CD8-positive, alpha-beta memory T cell (primary cell): ENCODE results near the gene BRPF1. TPM values are rescaled to one million over a fixed set of nuclear protein-coding genes. Genes with fewer than 3 reads are reported as not detected.

Experiments used
- CTCF ChIA-PET: fragments of 350-600 bp; sonication (Branson Sonifier 250); formaldehyde crosslinking; loops from one replicate; lab custom pipeline; 2021; ENCODE audit warnings: antibody characterized with exemption; lab: Charles Lee
- POLR2A ChIA-PET: fragments of 350-600 bp; sonication (Branson Sonifier 250); formaldehyde crosslinking; loops from one replicate; lab custom pipeline; 2021; ENCODE audit warnings: antibody characterized with exemption; lab: Charles Lee
- DNase-seq, 5 donors: peaks; one replicate each; pipeline versions ENCODE4 v3.0.0 to v3.0.0-alpha.2; 2020 to 2022; ENCODE audit warnings: mixed read lengths in 1 of 5
- H3K27ac ChIP-seq: one replicate; pipeline ENCODE4 v1.7.0; 2013; ENCODE audit warnings: low read depth, mild to moderate bottlenecking, low read length, moderate library complexity
- H3K27me3 ChIP-seq: 2 replicates; pipeline ENCODE4 v1.7.0; 2013; ENCODE audit warnings: low read length, mild to moderate bottlenecking; ENCODE audit not compliant: insufficient read depth, poor library complexity, severe bottlenecking
- H3K36me3 ChIP-seq: 2 replicates; pipeline ENCODE4 v1.7.0; 2013; ENCODE audit warnings: mild to moderate bottlenecking, low read length, moderate library complexity; ENCODE audit not compliant: insufficient read depth
- H3K4me1 ChIP-seq: 2 replicates; pipeline ENCODE4 v1.7.0; 2013; ENCODE audit warnings: mild to moderate bottlenecking, low read length, moderate library complexity; ENCODE audit not compliant: insufficient read depth
- H3K4me3 ChIP-seq: 2 replicates; pipeline ENCODE4 v1.7.0; 2013; ENCODE audit warnings: mild to moderate bottlenecking, low read length
- H3K9me3 ChIP-seq: 2 replicates; pipeline ENCODE4 v1.7.0; 2013; ENCODE audit warnings: mild to moderate bottlenecking, low read length
- H3K27ac Mint-ChIP-seq, 8 donors: one replicate each; pipeline ENCODE4 v1.8.0; 2020 to 2021; ENCODE audit warnings: mixed read lengths in 8 of 8, mild to moderate bottlenecking in 6 of 8, inconsistent platforms in 3 of 8, moderate library complexity in 3 of 8
- H3K27me3 Mint-ChIP-seq, 2 donors: one replicate each; pipeline ENCODE4 v1.8.0; 2020 to 2021; ENCODE audit warnings: mixed read lengths in 2 of 2, mild to moderate bottlenecking in 1 of 2, moderate library complexity in 1 of 2
- H3K36me3 Mint-ChIP-seq, 3 donors: one replicate each; pipeline ENCODE4 v1.8.0; 2020 to 2021; ENCODE audit warnings: mixed read lengths in 3 of 3, inconsistent platforms in 1 of 3, mild to moderate bottlenecking in 1 of 3
- H3K4me1 Mint-ChIP-seq, 3 donors: one replicate each; pipeline ENCODE4 v1.8.0; 2020 to 2021; ENCODE audit warnings: mixed read lengths in 3 of 3, inconsistent platforms in 1 of 3, mild to moderate bottlenecking in 1 of 3
- H3K4me3 Mint-ChIP-seq, 7 donors: one replicate each; pipeline ENCODE4 v1.8.0; 2020 to 2021; ENCODE audit warnings: mixed read lengths in 7 of 7, mild to moderate bottlenecking in 6 of 7, moderate library complexity in 4 of 7, inconsistent platforms in 2 of 7
- H3K9me3 Mint-ChIP-seq, 5 donors: one replicate each; pipeline ENCODE4 v1.8.0; 2020 to 2022; ENCODE audit warnings: mixed read lengths in 5 of 5, mild to moderate bottlenecking in 3 of 5, moderate library complexity in 2 of 5, inconsistent platforms in 1 of 5
- polyA plus RNA-seq: library from polyadenylated mRNA; unstranded; fragments of 300-500 nt; fragmentation: Illumina TruSeq; gene quantifications from one replicate; pipeline ENCODE4 v1.2.3, GENCODE V29; 2021
- total RNA-seq, 2 experiments: library from RNA; stranded (reverse); gene quantifications; one replicate each; pipeline ENCODE4 v1.2.3, GENCODE V29; 2021

BRPF1 gene
- total and polyA plus RNA-seq, 3 experiments from 2014 or later = 27.0 to 50.2 (median 46.8) TPM

- H3K27me3 ChIP-seq = peaks cover 9% of the 10 kb centered on the region
- peaks cover 5% of the 10 kb centered on the region for H3K4me1 ChIP-seq
- no peaks in the 10 kb centered on the region for H3K9me3 ChIP-seq
- peak within 1 kb of the TSS in 2 of 8 donors; percentile 6 to 15 for H3K27ac Mint-ChIP-seq
- H3K27me3 Mint-ChIP-seq = peaks cover 20 to 24% of the 10 kb centered on the region in 2 donors
- no peak within 1 kb of the TSS for H3K4me3 ChIP-seq
- CTCF ChIA-PET = no interaction called here
- peaks cover 7 to 26% (median 10%) of the 10 kb centered on the region in 3 donors for H3K4me1 Mint-ChIP-seq
- POLR2A ChIA-PET = interaction anchor here (0.6 kb wide), 1 partner anchor 292 kb away, joined by 3 read pairs; no protein-coding TSS in a partner anchor
- peak within 1 kb of the TSS in 6 of 7 donors; percentile 31 to 80 (median 62) for H3K4me3 Mint-ChIP-seq
- H3K27ac ChIP-seq = no peak within 1 kb of the TSS
- H3K9me3 Mint-ChIP-seq = no peaks in the 10 kb centered on the region
- H3K36me3 Mint-ChIP-seq = peaks cover 9 to 38% (median 15%) of the 10 kb centered on the region in 3 donors
- H3K36me3 ChIP-seq = no peaks in the 10 kb centered on the region
- DNase-seq = no peak
These were observed 27.7 kb upstream of the BRPF1 start, which contains the start of gene CPNE9 for GRCh38 chr3:9703736-9704346. CPNE9 (plus strand) TSS chr3:9703833; CDS start chr3:9703997, 164 bp downstream.

DNA sequence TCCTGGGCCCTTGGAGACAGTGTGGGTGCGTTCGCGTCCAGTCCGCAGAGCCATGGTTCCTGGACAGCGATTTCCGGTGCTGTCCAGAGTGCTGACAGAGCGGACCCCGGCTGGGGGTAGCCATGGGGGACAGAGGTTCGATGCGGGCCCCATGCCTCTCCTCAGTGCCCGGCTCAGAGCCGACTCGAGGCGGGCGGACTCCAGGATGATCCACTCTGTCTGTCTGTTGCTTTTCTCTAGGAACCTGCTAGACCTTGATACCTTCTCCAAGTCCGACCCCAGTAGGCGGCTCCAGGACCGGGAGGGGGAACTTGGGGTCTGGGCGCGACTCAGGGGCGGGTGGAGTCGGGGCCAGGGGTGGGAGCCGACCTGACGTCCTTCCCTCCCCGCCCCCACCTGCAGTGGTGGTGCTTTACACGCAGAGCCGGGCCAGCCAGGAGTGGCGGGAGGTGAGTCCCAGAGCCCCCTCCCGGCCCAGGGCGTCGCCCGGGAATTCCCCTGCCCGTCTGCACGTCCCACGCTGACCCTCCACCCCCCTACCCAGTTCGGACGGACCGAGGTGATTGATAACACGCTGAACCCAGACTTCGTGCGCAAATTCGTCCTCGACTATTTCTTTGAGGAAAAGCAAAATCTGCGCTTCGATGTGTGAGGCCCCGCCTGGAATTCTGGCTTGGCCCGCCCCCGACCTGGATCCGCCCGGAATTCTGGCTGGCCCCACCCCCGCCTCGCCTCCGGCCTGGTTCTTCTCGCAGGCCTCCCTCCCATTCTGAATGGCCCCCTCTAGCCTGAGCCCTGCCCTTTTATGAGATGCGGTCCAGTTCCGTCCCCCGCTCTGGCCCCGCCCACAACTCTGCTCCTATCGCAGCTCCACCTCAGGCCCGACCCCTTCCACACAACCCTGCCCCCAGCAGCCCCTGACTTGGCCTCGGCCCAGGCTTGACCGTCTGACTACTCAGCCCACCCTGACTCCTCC lies 26.9 kb upstream of the BRPF1 start:
- Histone ChIP-seq H3K4me3 (no peak overlapping the region), H3K36me3 (no peaks in the 10 kb centered on the region), H3K27ac (no peak overlapping the region), H3K27me3 (peaks cover 9% of the 10 kb centered on the region), H3K4me1 (peaks cover 5% of the 10 kb centered on the region), H3K9me3 (no peaks in the 10 kb centered on the region)
- H3K4me3 Mint-ChIP-seq = peak overlapping the region in 6 of 7 donors; percentile 29 to 80 (median 62)
- no peaks in the 10 kb centered on the region for H3K9me3 Mint-ChIP-seq
- CTCF ChIA-PET = no interaction called here
- H3K36me3 Mint-ChIP-seq = peaks cover 9 to 30% (median 15%) of the 10 kb centered on the region in 3 donors
- POLR2A ChIA-PET = no interaction called here
- DNase-seq = peak in 1 of 5 donors; percentile 17
- H3K27ac Mint-ChIP-seq = peak overlapping the region in 1 of 8 donors; percentile 15
- peaks cover 20 to 24% of the 10 kb centered on the region in 2 donors for H3K27me3 Mint-ChIP-seq
- peaks cover 7 to 26% (median 10%) of the 10 kb centered on the region in 3 donors for H3K4me1 Mint-ChIP-seq

DNA sequence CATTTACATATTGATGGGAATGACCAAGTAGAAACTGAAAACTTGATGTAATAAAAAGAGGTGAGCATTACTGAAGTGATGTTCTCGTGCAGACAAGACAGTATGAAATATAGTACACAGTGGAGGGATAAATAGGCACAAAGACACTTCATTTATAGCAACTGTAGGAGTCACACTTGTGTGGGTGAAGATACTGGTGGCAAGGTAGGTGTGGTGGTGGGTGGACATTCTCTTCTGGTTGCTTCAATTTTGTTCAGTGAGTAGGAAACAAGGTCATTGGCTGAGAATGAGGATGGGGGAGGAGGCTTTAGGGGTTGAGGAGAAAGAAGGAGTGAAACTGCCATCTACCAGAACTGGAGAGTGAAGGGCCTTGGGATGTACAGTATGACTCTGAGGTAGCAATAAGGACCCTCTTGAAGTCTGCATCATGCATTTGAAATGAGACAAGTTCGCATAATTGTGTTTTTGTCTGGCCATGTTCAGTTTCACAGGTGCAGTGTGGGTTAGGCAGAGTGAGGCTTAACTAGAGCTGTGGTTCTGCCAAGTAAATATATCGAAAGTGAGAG lies 21.3 kb upstream of the BRPF1 start:
- H3K27me3 ChIP-seq = no peaks in the 10 kb centered on the region
- Mint-ChIP-seq H3K36me3 (peaks cover 0 to 5% (median 0%) of the 10 kb centered on the region in 3 donors), H3K27ac (no peak overlapping the region), H3K4me1 (peaks cover 0 to 5% (median 2%) of the 10 kb centered on the region in 3 donors), H3K9me3 (no peaks in the 10 kb centered on the region), H3K27me3 (peaks cover 10 to 18% of the 10 kb centered on the region in 2 donors), H3K4me3 (no peak overlapping the region)
- no peak for DNase-seq
- no peaks in the 10 kb centered on the region for H3K9me3 ChIP-seq
- no peak overlapping the region for H3K27ac ChIP-seq
- no peaks in the 10 kb centered on the region for H3K36me3 ChIP-seq
- no peaks in the 10 kb centered on the region for H3K4me1 ChIP-seq
- POLR2A ChIA-PET = no interaction called here
- no peak overlapping the region for H3K4me3 ChIP-seq
- CTCF ChIA-PET = no interaction called here

DNA sequence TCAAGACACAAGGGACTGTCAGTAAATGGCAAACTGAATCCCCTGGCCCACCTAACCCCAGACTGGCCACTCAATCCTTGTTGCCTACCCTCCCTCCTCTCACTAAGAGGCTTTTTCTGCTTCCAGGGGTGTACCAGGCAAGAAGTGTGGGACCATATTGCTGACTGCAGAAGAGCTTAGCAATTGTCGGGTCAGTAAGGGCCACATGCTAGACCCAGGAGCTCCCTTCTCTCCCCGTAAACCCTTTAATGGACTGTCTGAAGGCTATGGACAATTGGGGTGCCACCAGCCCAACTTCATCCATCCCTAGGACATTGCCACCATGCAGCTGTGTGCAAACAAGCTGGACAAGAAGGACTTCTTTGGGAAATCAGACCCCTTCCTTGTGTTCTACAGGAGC lies 19.1 kb upstream of the BRPF1 start:
- Histone ChIP-seq H3K27ac (no peak overlapping the region), H3K4me3 (no peak overlapping the region), H3K4me1 (no peaks in the 10 kb centered on the region), H3K9me3 (no peaks in the 10 kb centered on the region), H3K27me3 (no peaks in the 10 kb centered on the region), H3K36me3 (no peaks in the 10 kb centered on the region)
- Mint-ChIP-seq H3K36me3 (peaks cover 0 to under 1% (median 0%) of the 10 kb centered on the region in 3 donors), H3K9me3 (no peaks in the 10 kb centered on the region), H3K4me3 (no peak overlapping the region), H3K27me3 (peaks cover 7 to 9% of the 10 kb centered on the region in 2 donors), H3K4me1 (peaks cover 0 to 2% (median 0%) of the 10 kb centered on the region in 3 donors), H3K27ac (no peak overlapping the region)
- POLR2A ChIA-PET = no interaction called here
- no peak for DNase-seq
- CTCF ChIA-PET = no interaction called here

- Mint-ChIP-seq H3K9me3 (no peaks in the 10 kb centered on the region), H3K4me1 (peaks cover 0 to 4% (median 2%) of the 10 kb centered on the region in 3 donors), H3K27me3 (peaks cover 8 to 9% of the 10 kb centered on the region in 2 donors), H3K4me3 (no peak overlapping the region), H3K36me3 (no peaks in the 10 kb centered on the region), H3K27ac (no peak overlapping the region)
- no peak overlapping the region for H3K27ac ChIP-seq
- H3K4me1 ChIP-seq = peaks cover 6% of the 10 kb centered on the region
- H3K36me3 ChIP-seq = no peaks in the 10 kb centered on the region
- no peaks in the 10 kb centered on the region for H3K9me3 ChIP-seq
- CTCF ChIA-PET = no interaction called here
- H3K4me3 ChIP-seq = no peak overlapping the region
- H3K27me3 ChIP-seq = no peaks in the 10 kb centered on the region
- POLR2A ChIA-PET = no interaction called here
- DNase-seq = no peak
These were observed 18.4 kb upstream of the BRPF1 start for GRCh38 chr3:9713142-9713541.

GRCh38 chr3:9715136-9715535 lies 16.4 kb upstream of the BRPF1 start:
- DNase-seq = no peak
- H3K4me1 ChIP-seq = peaks cover 6% of the 10 kb centered on the region
- H3K4me3 Mint-ChIP-seq = no peak overlapping the region
- no peaks in the 10 kb centered on the region for H3K36me3 ChIP-seq
- ChIA-PET POLR2A (no interaction called here), CTCF (no interaction called here)
- H3K27ac ChIP-seq = no peak overlapping the region
- peaks cover 8 to 9% of the 10 kb centered on the region in 2 donors for H3K27me3 Mint-ChIP-seq
- no peaks in the 10 kb centered on the region for H3K27me3 ChIP-seq
- H3K4me1 Mint-ChIP-seq = peaks cover 0 to 4% (median 2%) of the 10 kb centered on the region in 3 donors
- H3K9me3 ChIP-seq = no peaks in the 10 kb centered on the region
- H3K36me3 Mint-ChIP-seq = no peaks in the 10 kb centered on the region
- no peak overlapping the region for H3K27ac Mint-ChIP-seq
- no peak overlapping the region for H3K4me3 ChIP-seq
- no peaks in the 10 kb centered on the region for H3K9me3 Mint-ChIP-seq

DNA sequence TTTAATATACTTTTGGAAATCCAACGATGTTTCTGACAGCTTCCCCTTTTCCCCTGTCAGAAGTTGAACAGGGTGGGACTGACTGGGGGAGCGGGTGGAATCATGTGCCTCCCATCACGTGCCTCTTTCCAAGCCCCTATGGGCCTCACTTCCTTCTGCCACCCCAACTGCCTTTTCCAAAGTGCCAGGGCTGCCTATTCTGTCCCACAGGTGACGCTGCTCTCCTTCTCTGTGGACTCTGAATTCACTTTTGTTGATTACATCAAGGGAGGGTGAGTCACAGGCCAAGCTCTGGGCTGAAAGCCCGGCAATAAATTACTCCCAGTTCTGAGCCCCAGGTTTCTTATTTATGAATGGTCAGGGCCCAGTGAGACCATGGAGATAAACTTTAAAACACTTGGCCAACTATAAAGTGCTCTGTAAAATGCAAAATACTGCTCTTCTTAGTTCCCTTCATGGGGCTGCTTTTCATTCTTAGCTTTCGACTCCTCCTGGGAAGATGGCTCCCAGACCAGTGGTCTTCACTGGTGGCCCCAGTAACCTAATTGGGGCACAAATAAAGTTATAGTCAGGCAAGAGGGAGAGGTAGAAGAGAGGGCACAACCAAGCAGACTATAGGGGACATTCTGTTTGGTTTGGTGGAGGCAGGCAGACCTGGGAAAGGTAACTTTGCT lies 15.6 kb upstream of the BRPF1 start:
- Mint-ChIP-seq H3K27ac (no peak overlapping the region), H3K9me3 (no peaks in the 10 kb centered on the region), H3K4me3 (no peak overlapping the region), H3K36me3 (no peaks in the 10 kb centered on the region), H3K27me3 (peaks cover 5 to 8% of the 10 kb centered on the region in 2 donors), H3K4me1 (peaks cover 0 to 4% (median 2%) of the 10 kb centered on the region in 3 donors)
- H3K9me3 ChIP-seq = no peaks in the 10 kb centered on the region
- no peaks in the 10 kb centered on the region for H3K36me3 ChIP-seq
- ChIA-PET CTCF (interaction anchor here (1.0 kb wide), 1 partner anchor 13 kb away, joined by 3 read pairs; no protein-coding TSS in a partner anchor), POLR2A (interaction anchor here (0.7 kb wide), 1 partner anchor 16 kb away, joined by 4 read pairs; no protein-coding TSS in a partner anchor)
- no peak overlapping the region for H3K4me3 ChIP-seq
- peak in 3 of 5 donors; percentile 11 to 55 (median 13) for DNase-seq
- H3K27me3 ChIP-seq = no peaks in the 10 kb centered on the region
- peaks cover 6% of the 10 kb centered on the region for H3K4me1 ChIP-seq
- no peak overlapping the region for H3K27ac ChIP-seq
